Measurements from ENCODE around the gene TPP1. TPM values are rescaled to one million over a fixed set of nuclear protein-coding genes. Genes with fewer than 3 reads are reported as not detected.

The TPP1 gene
- total and polyA plus RNA-seq, 2 of the 13 experiments (the other 11 are each of a cell fraction or from before 2014, with no cell fraction given), result 13.9 to 74.6 TPM

GRCh38 chr11:6598555-6598954 is 20.7 kb downstream of the TPP1 start:
- ChIA-PET CTCF (ENCODE audit: low intra/inter-chr PET ratio, low total read pairs) (no interaction called here), POLR2A (interaction anchor here (1.0 to 1.1 kb wide), 2 partner anchors 8 to 13 kb away, joined by 3 to 4 read pairs; partner anchors contain the start of gene TAF10)
- in situ Hi-C loops (cut with HindIII; ENCODE audit: extremely low pct_ligation_motif_present, low pct_unique_long_range_greater_than_20kb), result no loop called here
- Histone ChIP-seq H3K9me3 (ENCODE audit: low read length) (no peaks in the 10 kb centered on the region), H3K27me3 (ENCODE audit: control insufficient read depth in 1 of 2, insufficient read depth in 2 of 2, low read length in 2 of 2) (no peaks in the 10 kb centered on the region; a peak in 1 of 5 replicates), H3K4me1 (ENCODE audit: insufficient read depth, low read length) (peaks cover 43% of the 10 kb centered on the region), H3K9ac (ENCODE audit: insufficient read depth, low read depth, low read length) (no peak overlapping the region), H2AFZ (ENCODE audit: low read length) (no peak overlapping the region), H3K4me2 (ENCODE audit: low read depth, low read length) (peak overlapping the region; percentile 50), H3K4me3 (replicated peaks in 1 of 3; ENCODE audit: insufficient read depth in 1 of 3, low read depth in 2 of 3, low read length in 3 of 3) (peak overlapping the region in 1 of 3 experiments; percentile 4; a peak in 1 of 6 replicates), H3K27ac (ENCODE audit: extremely low read length, insufficient read depth, low read length) (peak overlapping the region; percentile 26), H3K79me2 (ENCODE audit: insufficient read depth, low read length) (peaks cover 19% of the 10 kb centered on the region), H3K36me3 (replicated peaks in 1 of 2; ENCODE audit: control insufficient read depth in 1 of 2, insufficient read depth in 2 of 2, low read length in 2 of 2) (peaks cover 15 to 32% of the 10 kb centered on the region in 2 experiments), H4K20me1 (ENCODE audit: insufficient read depth, low read length) (no peaks in the 10 kb centered on the region)
- FAIRE-seq (peak; percentile 76), DNase-seq (ENCODE audit: low spot score) (peak; percentile 62), ATAC-seq (peak; percentile 89)
- intact Hi-C loops (cut with micrococcal nuclease; ENCODE audit: unreplicated experiment), result no loop called here
- BruUV-seq (replicated peaks), result no TSS peak
- 19% methylated on average over 3 of the region's 3 CpGs for WGBS (ENCODE audit: low lambda C conversion rate)
- TF ChIP-seq UBTF (CRISPR knock-in tag; IDR thresholded peaks at IDR 0.05), result peak; percentile 37; the same call in 1 of the 2 replicates
- peak; percentile 55; the same call in 1 of the 2 replicates for TF ChIP-seq MIXL1 (CRISPR knock-in tag; IDR thresholded peaks at IDR 0.05)
- 0 out of 2 replicates have a peak, but pooled peaks have one; percentile 0 for TF ChIP-seq CEBPB (IDR thresholded peaks at IDR 0.05; ENCODE audit: borderline replicate concordance, low read depth, low read length)
- peak; percentile 41; the same call in 1 of the 2 replicates for TF ChIP-seq ZNF770 (CRISPR knock-in tag; IDR thresholded peaks at IDR 0.05)
- TF ChIP-seq SOX6 (IDR thresholded peaks at IDR 0.05), result no peak
- peak; percentile 47 for TF ChIP-seq SOX6 (CRISPR knock-in tag; IDR thresholded peaks at IDR 0.05)
- TF ChIP-seq HNF4A (CRISPR knock-in tag; IDR thresholded peaks at IDR 0.05), result peak; percentile 49
- TF ChIP-seq GATAD2A (CRISPR knock-in tag; IDR thresholded peaks at IDR 0.05), result peak; percentile 32; the same call in 1 of the 2 replicates
- peak; percentile 50 for TF ChIP-seq SAP130 (CRISPR knock-in tag; IDR thresholded peaks at IDR 0.05; ENCODE audit: low read depth)
- no peak for TF ChIP-seq ZC3H13 (CRISPR knock-in tag; IDR thresholded peaks at IDR 0.05)
- no peak for TF ChIP-seq GZF1 (CRISPR knock-in tag; IDR thresholded peaks at IDR 0.05)
- peak; percentile 12; the same call in 1 of the 3 replicates for TF ChIP-seq MXI1 (IDR thresholded peaks at IDR 0.05; ENCODE audit: borderline replicate concordance, low read depth, low read length)
- TF ChIP-seq DRAP1 (CRISPR knock-in tag; IDR thresholded peaks at IDR 0.05), result peak; percentile 34; the same call in 1 of the 2 replicates
- no peak for TF ChIP-seq SYNCRIP (IDR thresholded peaks at IDR 0.05; ENCODE audit: insufficient read depth, low read depth, low read length)
- TF ChIP-seq PAXIP1 (CRISPR knock-in tag; conservative IDR thresholded peaks at IDR 0.05), result peak; percentile 51
- TF ChIP-seq ELK4 (CRISPR knock-in tag; IDR thresholded peaks at IDR 0.05; ENCODE audit: borderline replicate concordance), result no peak

Measured in HepG2 (cell line).